Motor neuron (in vitro differentiated cells): ENCODE results near the gene ECEL1. TPM values are rescaled to one million over a fixed set of nuclear protein-coding genes. Genes with fewer than 3 reads are reported as not detected.
"Not testable (repeated sequence)": the region's sequence is repeated elsewhere in the genome, so short reads cannot be mapped to it uniquely, and the experiment has no call there.

Source experiments
- ATAC-seq, 8 experiments: fragments of 200-7000 bp; cut with Tn5 transposase; replicated peaks in 6 of 8; 2 replicates each; pipeline ENCODE4 v1.8.0; 2021; ENCODE audit warnings: mild to moderate bottlenecking in 8 of 8, moderate library complexity in 8 of 8
- H3K27ac ChIP-seq, 2 donors: fragments of 250-450 bp; sonication (Bioruptor Pico); 2 replicates each; pipeline ENCODE4 v1.9.0; 2021; ENCODE audit warnings: antibody characterized with exemption in 2 of 2, mild to moderate bottlenecking in 2 of 2, moderate library complexity in 1 of 2
- H3K4me1 ChIP-seq, 2 donors: fragments of 250-450 bp; sonication (Bioruptor Pico); replicated peaks in 1 of 2; 2 replicates each; pipeline ENCODE4 v1.6.1; 2021; ENCODE audit warnings: antibody characterized with exemption in 2 of 2, mild to moderate bottlenecking in 2 of 2, moderate library complexity in 1 of 2
- H3K4me3 ChIP-seq, 5 donors: fragments of 250-450 bp; sonication (Bioruptor Pico); 2 replicates each; pipeline ENCODE4 v1.9.0; 2021; ENCODE audit warnings: antibody characterized with exemption in 5 of 5, mild to moderate bottlenecking in 5 of 5, moderate library complexity in 4 of 5
- WGBS, 10 experiments: fragments of 450-650 bp; shearing (Covaris generic); methylation state at CpG; one replicate each; pipeline ENCODE4 v1.0.0; 2022; 5-methylcytosine and 5-hydroxymethylcytosine counted together
- in situ Hi-C, 9 experiments: fragments of 400-800 bp; cut with MboI; loops; one replicate each; pipeline ENCODE4 v1.15.0; 2021; ENCODE audit warnings: low sequenced_read_pairs in 9 of 9, low pct_unique_long_range_greater_than_20kb in 2 of 9; ENCODE audit not compliant: unreplicated experiment in 9 of 9
- total RNA-seq, 8 experiments: library from RNA; unstranded; fragments of 300-600 nt; gene quantifications; 2 replicates each; pipeline versions ENCODE4 v1.2.3 to v1.2.4, GENCODE V29; 2022

Gene ECEL1, protein sequence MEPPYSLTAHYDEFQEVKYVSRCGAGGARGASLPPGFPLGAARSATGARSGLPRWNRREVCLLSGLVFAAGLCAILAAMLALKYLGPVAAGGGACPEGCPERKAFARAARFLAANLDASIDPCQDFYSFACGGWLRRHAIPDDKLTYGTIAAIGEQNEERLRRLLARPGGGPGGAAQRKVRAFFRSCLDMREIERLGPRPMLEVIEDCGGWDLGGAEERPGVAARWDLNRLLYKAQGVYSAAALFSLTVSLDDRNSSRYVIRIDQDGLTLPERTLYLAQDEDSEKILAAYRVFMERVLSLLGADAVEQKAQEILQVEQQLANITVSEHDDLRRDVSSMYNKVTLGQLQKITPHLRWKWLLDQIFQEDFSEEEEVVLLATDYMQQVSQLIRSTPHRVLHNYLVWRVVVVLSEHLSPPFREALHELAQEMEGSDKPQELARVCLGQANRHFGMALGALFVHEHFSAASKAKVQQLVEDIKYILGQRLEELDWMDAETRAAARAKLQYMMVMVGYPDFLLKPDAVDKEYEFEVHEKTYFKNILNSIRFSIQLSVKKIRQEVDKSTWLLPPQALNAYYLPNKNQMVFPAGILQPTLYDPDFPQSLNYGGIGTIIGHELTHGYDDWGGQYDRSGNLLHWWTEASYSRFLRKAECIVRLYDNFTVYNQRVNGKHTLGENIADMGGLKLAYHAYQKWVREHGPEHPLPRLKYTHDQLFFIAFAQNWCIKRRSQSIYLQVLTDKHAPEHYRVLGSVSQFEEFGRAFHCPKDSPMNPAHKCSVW
- total RNA-seq, result 10 to 100 TPM in 5 of 8 experiments, under 1 TPM in 2, not detected in 1; 0.13 to 83.3 (median 30.6) TPM

DNA sequence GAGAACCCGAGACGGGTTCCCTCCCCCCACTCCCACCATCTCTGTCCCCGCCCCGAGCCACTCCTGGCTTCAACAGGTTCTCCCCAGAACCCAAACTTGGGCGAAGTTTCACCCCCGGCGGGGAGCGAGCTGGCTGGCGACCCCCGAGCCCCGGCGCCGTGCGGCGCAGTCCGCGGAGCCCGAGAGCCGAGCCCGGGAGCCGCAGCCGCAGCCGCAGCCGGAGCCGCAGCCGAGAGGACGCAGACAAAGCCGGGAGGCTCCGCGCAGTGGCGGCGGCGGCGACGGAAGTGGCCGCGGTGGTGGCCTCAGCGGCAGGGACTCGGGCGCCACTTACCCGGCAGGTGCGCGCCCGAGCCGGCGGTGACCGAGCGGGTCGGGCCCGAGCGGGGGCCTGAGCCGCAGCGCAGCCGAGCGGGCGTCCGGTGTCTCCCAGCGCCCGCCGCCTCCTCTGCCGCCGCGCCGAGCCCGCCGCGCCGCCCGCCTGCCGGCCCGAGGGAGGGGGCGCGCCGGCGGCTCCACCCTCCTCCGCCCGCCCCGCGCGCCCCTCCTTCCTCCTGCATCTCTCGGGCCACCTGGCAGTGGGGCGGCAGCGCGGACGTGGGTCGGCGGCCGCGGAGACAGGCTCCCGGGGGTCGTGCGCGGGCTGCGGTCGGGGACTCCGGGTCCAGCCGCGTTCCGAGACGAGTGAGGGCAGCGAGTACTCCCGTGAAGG is at the start of gene ECEL1:
Gene ECEL1 (minus strand): TSS at position 450 of the 712 bp plus-strand sequence. CDS start 1,181 bp downstream, outside the sequence.
- Histone ChIP-seq H3K27ac (peak within 1 kb of the TSS; percentile 69 to 84), H3K4me1 (peaks cover 42 to 47% of the 10 kb centered on the region in 2 donors), H3K4me3 (peak within 1 kb of the TSS; percentile 32 to 43 (median 40))
- no CpG with 5 or more reads among the region's 102 CpGs for WGBS, 10 experiments
- in situ Hi-C loops, result no loop called here
- ATAC-seq, result peak in 6 of 8 experiments; percentile 20 to 62 (median 34)

DNA sequence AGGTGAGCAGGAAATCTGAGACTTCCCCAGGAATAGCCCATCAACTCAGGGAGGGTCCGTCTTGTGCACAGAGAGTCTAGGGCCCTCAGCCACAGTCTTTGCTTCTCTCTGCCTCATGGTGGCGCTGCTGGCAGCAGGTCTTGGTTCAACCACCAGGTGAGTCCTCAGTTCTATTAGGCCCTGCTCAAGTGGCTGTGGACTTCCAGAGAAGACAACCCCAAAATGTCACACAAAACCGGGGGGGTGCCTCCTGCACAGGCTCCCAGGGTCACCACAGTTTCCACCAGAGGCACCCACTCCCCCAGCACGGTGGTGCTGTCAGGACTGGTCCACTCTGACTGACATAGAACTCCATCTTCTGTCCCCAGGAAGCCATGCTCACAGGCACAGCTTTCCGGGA is 49.4 kb upstream of the ECEL1 start:
- 0 to 100% (median 63%) methylated on average over 1 to 3 of the region's 5 CpGs; no CpG with 5 or more reads in 2 of the 10 experiments for WGBS, 10 experiments
- H3K4me1 ChIP-seq, result peaks cover 5 to 21% of the 10 kb centered on the region in 2 donors
- in situ Hi-C loops, result loop anchor here in 1 of 9 experiments (25.0 kb wide), 1 partner anchor 625 kb away; no protein-coding TSS in a partner anchor
- no peak overlapping the region for H3K4me3 ChIP-seq
- no peak for ATAC-seq
- no peak overlapping the region for H3K27ac ChIP-seq

DNA sequence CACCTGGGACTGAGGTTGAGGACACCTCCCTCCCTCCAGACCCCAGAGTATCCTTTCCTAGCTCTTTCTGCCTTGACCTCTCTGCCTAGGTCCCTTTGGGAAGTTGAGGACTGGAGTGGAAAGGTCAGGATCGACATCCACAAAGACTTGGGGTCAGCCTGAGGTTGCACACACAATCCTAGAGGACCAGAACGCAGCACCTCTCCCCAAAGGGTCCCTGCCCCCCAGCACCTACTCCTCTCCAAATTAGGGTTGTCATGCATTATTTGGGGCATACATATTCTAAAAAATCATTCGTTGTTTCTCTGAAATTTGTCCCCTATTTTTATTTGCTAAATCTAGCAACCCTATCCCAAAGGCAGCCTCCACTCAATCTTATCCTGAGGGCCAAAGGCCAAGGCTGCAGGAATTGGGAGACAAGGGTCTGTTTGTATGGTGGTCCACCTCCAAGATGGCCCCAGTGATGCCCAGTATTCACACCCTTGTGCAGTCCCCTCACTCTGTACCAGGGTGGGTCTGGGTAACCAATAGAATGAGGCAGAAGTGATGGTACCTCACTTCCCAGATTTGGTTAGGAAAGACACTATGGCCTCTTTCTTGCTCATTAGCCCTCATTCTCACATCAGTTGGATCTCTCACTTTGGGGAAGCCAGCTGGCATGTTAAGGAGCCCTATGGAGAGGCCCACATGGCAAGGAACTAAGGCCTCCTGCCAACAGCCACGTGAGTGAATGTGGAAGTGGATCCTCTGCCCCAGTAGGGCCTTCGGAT is 48.3 kb upstream of the ECEL1 start:
- in situ Hi-C loops, result loop anchor here in 1 of 9 experiments (25.0 kb wide), 1 partner anchor 624 kb away; no protein-coding TSS in a partner anchor
- whole genome bisulfite sequencing, 10 experiments, result 0 to 100% (median 71%) methylated on average over 1 to 4 of the region's 5 CpGs; no CpG with 5 or more reads in 1 of the 10 experiments
- H3K4me3 ChIP-seq, result no peak overlapping the region

DNA sequence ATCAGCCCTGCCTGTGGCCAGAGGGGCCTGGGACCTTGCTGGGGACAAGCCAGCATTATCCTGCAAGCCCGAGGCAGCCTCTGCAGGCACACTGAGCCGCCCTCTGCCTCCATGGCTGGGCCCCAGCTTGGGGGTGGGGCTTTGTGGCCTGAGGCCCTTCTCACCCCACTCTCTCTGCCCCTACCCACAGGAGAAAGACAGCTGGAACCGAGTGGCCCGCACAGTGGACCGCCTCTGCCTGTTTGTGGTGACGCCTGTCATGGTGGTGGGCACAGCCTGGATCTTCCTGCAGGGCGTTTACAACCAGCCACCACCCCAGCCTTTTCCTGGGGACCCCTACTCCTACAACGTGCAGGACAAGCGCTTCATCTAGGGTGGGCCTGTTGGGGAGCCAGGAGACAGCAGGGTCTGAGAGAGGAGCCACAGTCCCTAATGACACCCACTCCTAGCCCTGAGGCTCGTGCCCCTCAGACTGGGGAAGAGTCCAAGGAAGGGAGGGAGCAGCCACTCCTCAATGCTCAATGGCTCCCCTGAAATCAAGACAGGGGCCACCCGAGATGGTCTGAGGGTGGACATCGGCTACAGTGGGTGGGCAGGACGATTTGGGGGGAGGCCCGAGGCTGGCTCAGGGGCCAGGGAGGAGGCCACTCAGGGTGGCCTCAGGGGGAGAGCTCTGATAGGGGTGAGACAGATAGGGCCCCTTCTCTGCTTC is 47.5 kb upstream of the ECEL1 start:
- H3K4me3 ChIP-seq, result no peak overlapping the region
- in situ Hi-C loops, result loop anchor here in 1 of 9 experiments (25.0 kb wide), 1 partner anchor 623 kb away; no protein-coding TSS in a partner anchor
- H3K4me1 ChIP-seq, result peaks cover 5 to 21% of the 10 kb centered on the region in 2 donors
- no peak overlapping the region for H3K27ac ChIP-seq
- peak in 5 of 8 experiments; percentile 45 to 76 (median 62) for ATAC-seq
- WGBS, 10 experiments, result 17 to 75% (median 20%) methylated on average over 1 to 6 of the region's 14 CpGs; no CpG with 5 or more reads in 5 of the 10 experiments

More for the DNA sequence above, 48.3 kb upstream of the ECEL1 start:
- Histone ChIP-seq H3K4me1 (peaks cover 5 to 21% of the 10 kb centered on the region in 2 donors), H3K27ac (no peak overlapping the region)
- ATAC-seq, result no peak

DNA sequence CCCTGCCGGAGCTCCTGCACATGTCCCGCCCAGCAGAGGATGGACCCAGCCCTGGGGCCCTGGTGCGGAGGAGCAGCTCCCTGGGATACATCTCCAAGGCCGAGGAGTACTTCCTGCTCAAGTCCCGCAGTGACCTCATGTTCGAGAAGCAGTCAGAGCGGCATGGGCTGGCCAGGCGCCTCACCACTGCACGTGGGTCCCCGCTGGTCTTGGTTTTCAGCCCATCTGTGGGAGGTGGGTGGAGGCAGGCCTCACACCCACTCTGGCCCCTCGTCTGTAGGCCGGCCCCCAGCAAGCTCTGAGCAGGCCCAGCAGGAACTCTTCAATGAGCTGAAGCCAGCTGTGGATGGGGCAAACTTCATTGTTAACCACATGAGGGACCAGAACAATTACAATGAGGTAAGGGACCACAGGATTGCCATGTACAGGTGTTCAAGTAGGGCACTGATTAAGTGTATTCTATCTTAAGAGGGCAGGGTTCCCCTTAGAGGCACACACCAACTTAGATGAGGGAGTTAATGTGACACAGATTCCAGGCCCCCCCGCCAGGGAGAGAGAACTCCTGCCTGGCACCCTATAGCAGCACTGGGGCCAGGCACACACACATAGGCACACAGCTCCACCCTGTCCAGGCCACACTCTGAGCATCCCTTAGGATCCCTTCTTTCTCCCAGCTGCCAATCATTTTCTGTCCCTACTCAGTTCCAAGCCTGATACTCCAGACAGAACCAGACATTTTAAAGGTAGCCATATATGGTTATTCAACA is 46.5 kb upstream of the ECEL1 start:
- in situ Hi-C loops, result loop anchor here in 1 of 9 experiments (25.0 kb wide), 1 partner anchor 622 kb away; no protein-coding TSS in a partner anchor
- ATAC-seq, result peak in 7 of 8 experiments; percentile 10 to 75 (median 33)
- Histone ChIP-seq H3K4me3 (no peak overlapping the region), H3K4me1 (peaks cover 5 to 15% of the 10 kb centered on the region in 2 donors), H3K27ac (no peak overlapping the region)
- 6 to 100% (median 82%) methylated on average over 1 to 3 of the region's 13 CpGs; no CpG with 5 or more reads in 2 of the 10 experiments for WGBS, 10 experiments

DNA sequence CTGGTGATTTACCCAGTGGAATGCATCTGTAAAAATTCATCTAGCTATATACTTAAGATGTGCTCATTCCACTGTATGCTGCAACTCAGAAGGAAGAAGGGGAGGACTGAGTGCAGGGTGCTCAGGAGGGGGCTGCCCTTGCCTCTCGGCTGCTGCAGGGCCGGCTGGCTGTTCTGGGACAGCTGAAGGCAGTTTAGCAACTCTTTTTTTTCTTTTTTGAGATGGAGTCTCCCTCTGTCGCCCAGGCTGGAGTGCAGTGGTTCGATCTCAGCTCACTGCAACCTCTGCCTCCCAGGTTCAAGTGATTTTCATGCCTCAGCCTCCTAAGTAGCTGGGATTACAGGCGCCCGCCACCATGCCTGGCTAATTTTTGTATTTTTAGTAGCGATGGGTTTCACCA is 45.2 kb upstream of the ECEL1 start:
- not testable (repeated sequence) for ATAC-seq, H3K27ac ChIP-seq, H3K4me3 ChIP-seq
- H3K4me1 ChIP-seq, result peaks cover 5 to 14% of the 10 kb centered on the region in 2 donors
- WGBS, 10 experiments, result 0 to 100% (median 90%) methylated on average over 2 to 5 of the region's 7 CpGs; no CpG with 5 or more reads in 6 of the 10 experiments
- in situ Hi-C loops, result loop anchor here in 1 of 9 experiments (25.0 kb wide), 1 partner anchor 621 kb away; no protein-coding TSS in a partner anchor

DNA sequence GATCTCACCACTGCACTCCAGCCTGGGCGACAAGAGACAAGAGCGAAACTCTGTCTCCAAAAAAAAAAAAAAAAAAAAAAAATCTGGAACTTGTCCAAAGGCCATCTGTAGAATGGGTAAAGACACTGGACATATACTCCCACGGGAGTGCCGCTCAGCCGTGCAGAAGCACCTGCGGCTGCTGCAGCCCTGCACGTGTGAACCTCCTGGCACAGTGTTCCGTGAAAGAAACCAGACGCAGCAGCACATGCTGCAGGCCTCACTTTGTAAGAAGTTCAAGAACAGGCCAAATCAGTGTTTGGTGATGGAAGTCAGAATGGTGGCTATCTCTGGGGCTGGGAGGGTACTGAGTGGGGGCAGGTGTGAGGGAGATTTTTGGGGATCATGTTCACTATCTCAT is 44.8 kb upstream of the ECEL1 start:
- ATAC-seq, result no peak
- in situ Hi-C loops, result loop anchor here in 1 of 9 experiments (25.0 kb wide), 1 partner anchor 620 kb away; no protein-coding TSS in a partner anchor
- no peak overlapping the region for H3K27ac ChIP-seq
- no peak overlapping the region for H3K4me3 ChIP-seq
- 0 to 100% (median 81%) methylated on average over 1 to 7 of the region's 9 CpGs; no CpG with 5 or more reads in 4 of the 10 experiments for WGBS, 10 experiments
- H3K4me1 ChIP-seq, result peaks cover 5 to 14% of the 10 kb centered on the region in 2 donors

DNA sequence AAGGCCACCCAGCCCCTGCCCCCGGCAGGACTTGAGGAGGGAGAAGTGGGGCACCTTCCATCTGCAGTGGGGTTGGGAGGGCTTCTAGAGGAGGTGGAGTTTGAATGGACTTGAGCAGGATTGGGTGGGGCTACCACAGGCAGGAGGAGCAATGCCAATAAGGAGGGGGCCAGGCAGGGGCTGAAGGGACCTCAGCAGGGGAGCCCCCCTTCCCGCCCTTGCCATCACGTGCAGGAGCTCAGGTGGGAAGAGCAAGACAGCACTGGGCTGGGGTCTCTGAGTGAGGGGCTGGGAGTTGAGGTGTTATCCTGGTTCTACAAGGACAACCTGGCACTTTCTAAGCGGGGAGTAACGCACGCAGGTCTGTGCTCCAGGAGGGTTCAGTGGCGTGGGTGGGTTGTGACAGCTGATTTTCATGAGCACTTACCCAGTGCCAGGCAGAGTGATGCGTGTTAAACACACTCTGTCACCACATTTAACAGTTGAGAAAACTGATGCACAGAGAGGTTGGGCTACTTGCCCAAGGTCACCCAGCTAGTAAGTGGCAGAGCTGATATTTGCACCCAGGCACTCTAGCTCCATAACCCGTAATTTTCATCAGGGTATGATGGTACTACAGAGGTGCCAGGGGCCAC is 43.1 kb upstream of the ECEL1 start:
- Histone ChIP-seq H3K27ac (no peak overlapping the region), H3K4me1 (peaks cover 12 to 25% of the 10 kb centered on the region in 2 donors), H3K4me3 (no peak overlapping the region)
- no peak for ATAC-seq
- in situ Hi-C loops, result loop anchor here in 1 of 9 experiments (25.0 kb wide), 1 partner anchor 618 kb away; no protein-coding TSS in a partner anchor
- 7 to 86% (median 49%) methylated on average over 1 to 3 of the region's 9 CpGs; no CpG with 5 or more reads in 6 of the 10 experiments for WGBS, 10 experiments

DNA sequence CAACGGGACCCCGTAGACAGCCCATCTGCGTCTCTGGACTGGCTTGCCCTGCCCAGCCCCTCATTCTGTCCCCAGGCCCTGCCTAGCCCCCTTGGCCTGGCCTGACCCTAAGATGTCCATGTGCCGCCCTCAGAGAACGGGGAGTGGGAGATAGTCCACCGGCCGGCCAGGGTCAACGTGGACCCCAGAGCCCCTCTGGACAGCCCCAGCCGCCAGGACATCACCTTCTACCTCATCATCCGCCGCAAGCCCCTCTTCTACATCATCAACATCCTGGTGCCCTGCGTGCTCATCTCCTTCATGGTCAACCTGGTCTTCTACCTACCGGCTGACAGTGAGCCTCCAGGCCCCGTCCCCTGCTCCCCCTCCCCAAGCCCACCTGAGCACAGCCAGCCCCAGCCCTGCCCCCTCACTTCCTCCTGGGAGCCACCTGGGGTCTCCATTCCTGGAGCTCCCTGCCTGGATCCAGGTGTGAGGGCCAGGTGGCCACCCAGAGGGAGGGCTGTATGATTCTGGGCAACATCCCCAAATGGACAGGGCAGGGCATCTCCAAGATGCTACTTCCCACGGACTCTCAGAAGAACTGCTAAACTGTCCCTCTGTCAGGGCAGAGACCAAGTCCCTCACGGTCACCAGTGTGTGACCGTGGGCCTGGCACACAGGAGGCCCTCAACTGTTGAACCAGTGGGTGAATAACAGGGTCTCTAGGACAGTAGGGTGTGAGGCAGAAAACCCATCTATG is 42.3 kb upstream of the ECEL1 start:
- in situ Hi-C loops, result loop anchor here in 3 of 9 experiments (10.0 to 25.0 kb wide), 3 partner anchors 75 to 625 kb away; partner anchors contain the start of gene ALPI (in 1 of the 3)
- ATAC-seq, result no peak
- Histone ChIP-seq H3K4me3 (no peak overlapping the region), H3K27ac (no peak overlapping the region), H3K4me1 (peaks cover 20 to 32% of the 10 kb centered on the region in 2 donors)
- 58 to 100% (median 80%) methylated on average over 1 to 4 of the region's 17 CpGs; no CpG with 5 or more reads in 4 of the 10 experiments for WGBS, 10 experiments
